Kidney epithelial cell (primary cell): ENCODE results near the gene RASGRP1. TPM values are rescaled to one million over a fixed set of nuclear protein-coding genes. Genes with fewer than 3 reads are reported as not detected.

Experiments used
- DNase-seq: peaks from one replicate; pipeline ENCODE4 v3.0.0-alpha.2; 2010; ENCODE audit warnings: low read depth
- H3K27me3 ChIP-seq: 2 replicates; pipeline ENCODE4 v1.6.0; 2011; ENCODE audit warnings: low read length; ENCODE audit not compliant: control insufficient read depth, insufficient read depth
- H3K36me3 ChIP-seq: 2 replicates; pipeline ENCODE4 v1.5.1; 2011; ENCODE audit warnings: low read length; ENCODE audit not compliant: control insufficient read depth, insufficient read depth
- H3K4me3 ChIP-seq: 2 replicates; pipeline ENCODE4 v1.5.1; 2011; ENCODE audit warnings: low read depth, mild to moderate bottlenecking, control low read depth, low read length
- total RNA-seq: library from RNA; depleted of rRNA; stranded (reverse); fragments of >200 nt; gene quantifications from 2 replicates; pipeline ENCODE4 v1.2.3, GENCODE V29; 2015
- TF ChIP-seq, protein P1 (sequence below): IDR thresholded peaks from 2 replicates; pipeline ENCODE4 v1.5.1; 2011; ENCODE audit warnings: mild to moderate bottlenecking, moderate library complexity, low read length, control low read depth, inconsistent platforms; ENCODE audit not compliant: insufficient read depth, poor library complexity, severe bottlenecking

The RASGRP1 gene
- total RNA-seq, 1 donor from 2014 or later, result 3.1 TPM

DNA sequence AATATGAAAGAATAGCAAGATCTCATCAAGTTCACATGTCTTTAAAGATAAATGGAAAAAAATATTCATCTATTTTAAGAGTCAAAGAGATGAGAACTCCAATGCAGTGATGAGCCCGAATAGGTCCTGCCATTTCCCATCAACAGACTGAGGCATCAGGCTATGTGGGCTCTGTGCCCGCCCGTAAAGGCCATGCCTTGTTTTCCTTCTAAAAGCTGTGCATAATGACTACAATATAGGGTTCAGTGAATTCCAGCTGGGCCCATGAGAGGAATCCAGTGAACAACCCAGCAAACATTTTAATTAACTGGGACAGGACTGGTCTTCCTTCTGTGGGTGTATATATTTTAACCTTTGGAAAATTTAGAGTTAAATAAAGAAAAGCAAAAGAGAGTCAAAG lies 44.6 kb downstream of the RASGRP1 start:
- Histone ChIP-seq H3K4me3 (no peak overlapping the region), H3K36me3 (no peaks in the 10 kb centered on the region), H3K27me3 (no peaks in the 10 kb centered on the region)
- no peak for DNase-seq
- TF ChIP-seq, protein P1, sequence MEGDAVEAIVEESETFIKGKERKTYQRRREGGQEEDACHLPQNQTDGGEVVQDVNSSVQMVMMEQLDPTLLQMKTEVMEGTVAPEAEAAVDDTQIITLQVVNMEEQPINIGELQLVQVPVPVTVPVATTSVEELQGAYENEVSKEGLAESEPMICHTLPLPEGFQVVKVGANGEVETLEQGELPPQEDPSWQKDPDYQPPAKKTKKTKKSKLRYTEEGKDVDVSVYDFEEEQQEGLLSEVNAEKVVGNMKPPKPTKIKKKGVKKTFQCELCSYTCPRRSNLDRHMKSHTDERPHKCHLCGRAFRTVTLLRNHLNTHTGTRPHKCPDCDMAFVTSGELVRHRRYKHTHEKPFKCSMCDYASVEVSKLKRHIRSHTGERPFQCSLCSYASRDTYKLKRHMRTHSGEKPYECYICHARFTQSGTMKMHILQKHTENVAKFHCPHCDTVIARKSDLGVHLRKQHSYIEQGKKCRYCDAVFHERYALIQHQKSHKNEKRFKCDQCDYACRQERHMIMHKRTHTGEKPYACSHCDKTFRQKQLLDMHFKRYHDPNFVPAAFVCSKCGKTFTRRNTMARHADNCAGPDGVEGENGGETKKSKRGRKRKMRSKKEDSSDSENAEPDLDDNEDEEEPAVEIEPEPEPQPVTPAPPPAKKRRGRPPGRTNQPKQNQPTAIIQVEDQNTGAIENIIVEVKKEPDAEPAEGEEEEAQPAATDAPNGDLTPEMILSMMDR, result no peak

DNA sequence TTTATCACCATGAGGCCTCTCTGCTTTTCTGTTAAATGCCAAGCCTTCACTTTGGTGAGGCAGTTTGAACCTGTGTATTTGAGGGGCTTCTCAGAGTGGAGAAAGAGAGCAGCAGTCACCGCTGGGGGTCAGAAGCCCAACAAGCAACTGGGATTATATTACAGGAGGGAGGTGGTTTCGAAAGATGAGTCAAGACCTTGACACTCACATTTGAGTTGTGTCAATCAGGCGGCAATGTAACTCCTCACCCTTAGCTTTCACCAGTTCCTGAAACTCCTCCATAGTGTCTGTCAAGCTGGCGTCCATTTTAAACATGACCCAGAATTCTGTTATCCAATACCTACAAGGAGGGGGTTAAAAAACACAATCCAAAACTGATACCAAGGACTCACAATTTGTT lies 46.5 kb downstream of the RASGRP1 start:
- Histone ChIP-seq H3K4me3 (no peak overlapping the region), H3K36me3 (no peaks in the 10 kb centered on the region), H3K27me3 (no peaks in the 10 kb centered on the region)
- no peak for DNase-seq
- TF ChIP-seq, protein P1, result no peak

DNA sequence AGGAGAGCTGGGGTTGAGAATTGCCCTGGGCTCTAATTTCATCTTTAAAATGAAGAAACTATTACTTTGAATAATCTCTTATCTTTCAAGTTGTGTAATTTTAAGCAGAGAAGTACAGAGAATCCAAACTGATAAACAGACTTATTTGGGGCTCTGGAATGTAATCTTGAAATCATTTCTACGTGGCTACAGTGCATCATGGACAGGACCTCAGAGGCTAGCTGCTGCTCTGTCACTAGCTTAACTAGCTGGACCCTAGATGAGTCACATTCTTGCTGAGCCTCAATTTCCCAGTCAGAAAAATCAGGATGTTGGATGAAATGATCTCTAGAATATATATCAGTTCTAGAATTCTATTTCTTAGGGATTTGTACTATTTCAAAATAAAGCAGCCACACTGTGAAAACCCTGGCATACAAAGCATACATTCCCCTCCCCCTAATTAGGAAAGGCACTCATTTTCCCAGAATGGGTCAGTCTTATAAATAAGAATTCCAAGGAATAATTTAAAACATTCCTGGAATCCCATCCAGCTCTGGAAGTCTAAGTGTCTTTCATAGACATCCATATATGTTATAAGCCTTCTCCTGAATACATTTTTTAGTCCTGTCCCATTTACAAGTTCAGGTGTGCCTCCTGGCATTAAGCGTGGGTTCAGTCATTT lies 47.2 kb downstream of the RASGRP1 start:
- Histone ChIP-seq H3K36me3 (no peaks in the 10 kb centered on the region), H3K27me3 (no peaks in the 10 kb centered on the region), H3K4me3 (no peak overlapping the region)
- TF ChIP-seq, protein P1, result no peak
- no peak for DNase-seq

DNA sequence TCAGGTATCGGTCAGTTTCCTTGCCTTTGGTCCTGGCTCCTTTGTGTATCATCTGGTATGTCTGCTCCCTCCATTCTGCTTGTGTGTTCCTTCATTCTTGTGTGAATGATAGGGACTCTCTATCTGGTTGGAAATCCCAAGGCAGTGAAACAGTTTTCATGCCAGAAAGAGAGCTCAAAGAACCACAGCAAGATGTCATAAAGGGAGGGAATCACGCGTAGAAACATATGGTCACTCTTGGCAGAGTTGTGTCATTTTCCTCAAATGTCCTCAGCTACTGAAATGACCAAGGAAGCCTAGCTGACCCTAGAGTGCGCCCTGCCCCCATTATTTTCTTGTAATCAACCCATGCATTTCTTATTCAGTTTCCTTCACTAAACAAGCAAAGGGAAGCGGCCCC lies 48.0 kb downstream of the RASGRP1 start:
- H3K36me3 ChIP-seq, result no peaks in the 10 kb centered on the region
- H3K27me3 ChIP-seq, result no peaks in the 10 kb centered on the region
- TF ChIP-seq, protein P1, result no peak
- H3K4me3 ChIP-seq, result no peak overlapping the region
- DNase-seq, result no peak

DNA sequence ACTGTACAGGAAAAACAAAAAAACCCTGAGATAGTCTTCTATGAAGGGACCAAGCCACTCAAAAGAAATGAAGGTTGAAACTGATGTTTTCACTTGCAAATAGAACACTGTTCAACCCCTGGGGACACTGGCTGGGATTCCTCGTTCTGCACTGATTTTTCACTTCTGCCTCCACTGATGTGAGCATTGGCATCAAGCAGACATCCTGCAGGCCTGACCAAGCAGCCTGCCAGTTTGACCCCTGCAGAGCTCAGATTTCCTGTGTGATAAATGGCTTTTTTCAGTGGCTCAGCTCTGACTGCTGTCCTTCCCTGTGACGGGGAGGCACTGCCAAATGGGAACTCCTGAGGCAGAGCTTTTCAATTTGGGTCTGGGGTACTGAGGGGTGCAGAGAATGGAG lies 50.0 kb downstream of the RASGRP1 start:
- no peaks in the 10 kb centered on the region for H3K27me3 ChIP-seq
- no peak for DNase-seq
- TF ChIP-seq, protein P1, result no peak

DNA sequence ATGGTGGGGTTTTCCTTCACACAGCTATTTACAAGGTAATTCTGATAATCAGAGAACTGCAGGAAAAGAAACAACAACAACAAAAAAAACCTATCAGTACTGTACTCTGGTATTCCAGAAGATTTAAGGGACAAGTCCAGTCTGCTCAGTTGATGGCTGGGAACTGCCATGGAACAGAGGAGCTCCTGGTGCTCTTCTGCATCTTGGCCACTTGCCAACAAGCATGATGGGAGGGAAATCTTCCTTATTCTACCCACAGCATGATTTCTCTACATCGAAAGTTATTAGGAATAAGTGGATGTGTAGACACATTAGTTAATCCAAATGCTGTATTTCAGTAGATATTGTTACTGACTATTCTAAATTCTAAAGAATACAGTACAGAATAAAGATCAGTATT lies 51.7 kb downstream of the RASGRP1 start:
- no peak for DNase-seq
- Histone ChIP-seq H3K27me3 (no peaks in the 10 kb centered on the region), H3K36me3 (no peaks in the 10 kb centered on the region), H3K4me3 (no peak overlapping the region)
- TF ChIP-seq, protein P1, result no peak

More for the DNA sequence above, 50.0 kb downstream of the RASGRP1 start:
- H3K36me3 ChIP-seq, result no peaks in the 10 kb centered on the region
- no peak overlapping the region for H3K4me3 ChIP-seq
